Epithelial cell of proximal tubule (primary cell): ENCODE measurements around the gene TOPAZ1. TPM values are rescaled to one million over a fixed set of nuclear protein-coding genes. Genes with fewer than 3 reads are reported as not detected.

Experiments
- DNase-seq: peaks from one replicate; pipeline ENCODE4 v3.0.0-alpha.2; 2011; ENCODE audit warnings: low read depth
- H3K4me3 ChIP-seq: 2 replicates; pipeline ENCODE4 v1.5.1; 2011; ENCODE audit warnings: low read depth, mild to moderate bottlenecking, low read length
- CTCF ChIP-seq: conservative IDR thresholded peaks from 2 replicates; pipeline ENCODE4 v1.5.1; 2012; ENCODE audit warnings: low read depth, mild to moderate bottlenecking, low read length
- total RNA-seq: library from RNA; depleted of rRNA; stranded (reverse); fragments of >200 nt; gene quantifications from 2 replicates; pipeline ENCODE4 v1.2.3, GENCODE V29; 2015

Gene TOPAZ1
- total RNA-seq, 1 donor from 2014 or later: not detected

DNA sequence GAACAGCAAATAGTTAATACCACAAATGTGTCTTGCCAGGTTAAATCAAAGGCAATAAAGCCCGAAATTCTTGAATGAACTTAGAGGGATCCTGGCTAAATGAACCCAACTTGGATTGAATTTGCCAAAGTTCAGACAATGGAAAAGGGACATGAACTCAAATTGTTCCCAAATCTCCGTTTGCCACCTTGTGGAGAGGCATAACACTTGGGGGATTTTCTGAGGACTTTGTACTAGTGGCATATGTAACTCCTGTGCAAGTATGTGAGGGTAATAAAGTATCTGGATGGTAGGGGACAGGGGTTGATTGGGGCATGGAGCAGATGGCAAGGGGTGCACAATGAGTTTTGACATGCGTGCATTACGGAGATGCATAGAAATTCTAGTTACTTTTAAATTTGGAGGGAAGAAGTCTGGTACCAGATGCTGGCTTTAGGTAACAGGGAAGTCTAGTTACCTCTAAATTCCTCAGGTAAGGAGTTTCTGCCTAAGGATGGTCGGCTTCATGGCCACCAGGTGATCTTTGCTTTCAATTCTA lies 95.6 kb downstream of the TOPAZ1 start:
- no peak for DNase-seq
- H3K4me3 ChIP-seq: peak overlapping the region; percentile 90
- peak; percentile 15 for TF ChIP-seq CTCF

- TF ChIP-seq CTCF: no peak
- peak within 1 kb of the TSS; percentile 90 for H3K4me3 ChIP-seq
- no peak for DNase-seq
Measured at GRCh38 chr3:44338010-44338827, 96.5 kb downstream of the TOPAZ1 start, which contains the start of gene TCAIM. Gene TCAIM (plus strand): TSS chr3:44338766. CDS start chr3:44354783, 16,017 bp downstream.

- peak overlapping the region; percentile 90 for H3K4me3 ChIP-seq
- DNase-seq: no peak
- TF ChIP-seq CTCF: no peak
Measured at GRCh38 chr3:44338828-44339127, 97.1 kb downstream of the TOPAZ1 start.

DNA sequence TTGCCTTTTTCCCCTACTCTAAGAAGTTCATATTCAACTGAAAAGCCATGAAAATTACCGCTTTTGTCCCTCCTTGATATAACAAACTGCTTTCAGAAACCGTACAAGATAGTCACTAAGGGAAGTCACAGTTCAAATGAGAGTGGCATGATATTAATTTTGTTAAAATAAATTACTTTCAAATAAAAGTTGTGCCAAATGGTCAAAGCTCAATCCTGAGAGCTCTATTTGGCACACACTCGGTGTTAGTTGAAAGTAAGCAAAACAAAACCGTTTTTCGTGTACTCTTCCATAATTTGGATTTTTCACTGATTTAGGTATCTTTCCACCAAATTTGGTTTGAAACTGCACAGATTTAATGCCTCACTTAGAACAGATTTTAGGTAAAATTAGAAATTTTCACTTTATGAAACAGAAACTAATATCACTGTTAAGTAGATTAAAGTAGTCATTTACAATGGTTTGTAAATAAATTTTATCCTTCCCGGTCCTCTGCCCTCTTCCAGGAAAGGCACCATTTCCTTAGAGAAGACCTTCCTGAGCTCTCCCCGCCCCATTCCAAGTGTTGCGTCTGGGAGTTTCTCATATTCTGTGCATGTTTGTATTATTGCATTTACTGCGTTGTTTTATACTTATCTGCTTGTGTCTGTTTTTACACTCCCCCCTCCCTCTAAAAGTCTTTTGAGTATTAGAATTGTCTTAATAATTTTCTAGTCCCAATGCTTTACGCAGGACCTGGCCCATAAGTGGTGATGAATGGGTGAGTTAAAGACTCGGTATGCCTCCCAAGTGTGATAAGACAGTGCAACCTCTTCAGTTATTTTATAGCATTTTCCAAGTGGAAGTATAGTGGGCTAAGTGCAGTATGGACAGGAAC lies 97.7 kb downstream of the TOPAZ1 start:
- peak overlapping the region; percentile 90 for H3K4me3 ChIP-seq
- no peak for DNase-seq
- no peak for TF ChIP-seq CTCF

GRCh38 chr3:44340058-44340395 lies 98.3 kb downstream of the TOPAZ1 start:
- TF ChIP-seq CTCF: no peak
- peak overlapping the region; percentile 90 for H3K4me3 ChIP-seq
- DNase-seq: no peak

GRCh38 chr3:44342176-44342790 lies 100.6 kb downstream of the TOPAZ1 start:
- no peak for DNase-seq
- no peak overlapping the region for H3K4me3 ChIP-seq
- no peak for TF ChIP-seq CTCF
